Motor neuron (in vitro differentiated cells): ENCODE measurements around the gene C2CD3. TPM values are rescaled to one million over a fixed set of nuclear protein-coding genes. Genes with fewer than 3 reads are reported as not detected.

ENCODE experiments used
- ATAC-seq, 8 experiments: fragments of 200-7000 bp; cut with Tn5 transposase; replicated peaks in 6 of 8; 2 replicates each; pipeline ENCODE4 v1.8.0; 2021; ENCODE audit warnings: mild to moderate bottlenecking in 8 of 8, moderate library complexity in 8 of 8
- H3K27ac ChIP-seq, 2 donors: fragments of 250-450 bp; sonication (Bioruptor Pico); 2 replicates each; pipeline ENCODE4 v1.9.0; 2021; ENCODE audit warnings: antibody characterized with exemption in 2 of 2, mild to moderate bottlenecking in 2 of 2, moderate library complexity in 1 of 2
- H3K4me1 ChIP-seq, 2 donors: fragments of 250-450 bp; sonication (Bioruptor Pico); replicated peaks in 1 of 2; 2 replicates each; pipeline ENCODE4 v1.6.1; 2021; ENCODE audit warnings: antibody characterized with exemption in 2 of 2, mild to moderate bottlenecking in 2 of 2, moderate library complexity in 1 of 2
- H3K4me3 ChIP-seq, 5 donors: fragments of 250-450 bp; sonication (Bioruptor Pico); 2 replicates each; pipeline ENCODE4 v1.9.0; 2021; ENCODE audit warnings: antibody characterized with exemption in 5 of 5, mild to moderate bottlenecking in 5 of 5, moderate library complexity in 4 of 5
- WGBS, 10 experiments: fragments of 450-650 bp; shearing (Covaris generic); methylation state at CpG; one replicate each; pipeline ENCODE4 v1.0.0; 2022; 5-methylcytosine and 5-hydroxymethylcytosine counted together
- in situ Hi-C, 9 experiments: fragments of 400-800 bp; cut with MboI; loops; one replicate each; pipeline ENCODE4 v1.15.0; 2021; ENCODE audit warnings: low sequenced_read_pairs in 9 of 9, low pct_unique_long_range_greater_than_20kb in 2 of 9; ENCODE audit not compliant: unreplicated experiment in 9 of 9
- total RNA-seq, 8 experiments: library from RNA; unstranded; fragments of 300-600 nt; gene quantifications; 2 replicates each; pipeline versions ENCODE4 v1.2.3 to v1.2.4, GENCODE V29; 2022

C2CD3 gene
- total RNA-seq, 8 experiments from 2014 or later: 8.0 to 26.3 (median 15.2) TPM

GRCh38 chr11:74025467-74026166, 145.2 kb downstream of the C2CD3 start:
- no peak overlapping the region for H3K4me3 ChIP-seq
- WGBS, 10 experiments: 31 to 100% (median 93%) methylated on average over 1 to 5 of the region's 7 CpGs; no CpG with 5 or more reads in 3 of the 10 experiments
- in situ Hi-C loops: no loop called here
- no peak overlapping the region for H3K27ac ChIP-seq
- ATAC-seq: peak in 2 of 8 experiments; percentile 61 to 79
- no peaks in the 10 kb centered on the region for H3K4me1 ChIP-seq

- H3K4me3 ChIP-seq: no peak overlapping the region
- no peaks in the 10 kb centered on the region for H3K4me1 ChIP-seq
- ATAC-seq: peak in 1 of 8 experiments; percentile 55
- no peak overlapping the region for H3K27ac ChIP-seq
- in situ Hi-C loops: no loop called here
- 19 to 100% (median 82%) methylated on average over 1 to 2 of the region's 2 CpGs; no CpG with 5 or more reads in 2 of the 10 experiments for WGBS, 10 experiments
Observed at GRCh38 chr11:74024261-74025029, 146.4 kb downstream of the C2CD3 start.

GRCh38 chr11:74023276-74023675, 147.5 kb downstream of the C2CD3 start:
- H3K4me1 ChIP-seq: no peaks in the 10 kb centered on the region
- H3K4me3 ChIP-seq: no peak overlapping the region
- H3K27ac ChIP-seq: no peak overlapping the region
- in situ Hi-C loops: no loop called here
- no peak for ATAC-seq

GRCh38 chr11:74022546-74022945, 148.3 kb downstream of the C2CD3 start:
- no peak overlapping the region for H3K4me3 ChIP-seq
- H3K27ac ChIP-seq: no peak overlapping the region
- ATAC-seq: no peak
- H3K4me1 ChIP-seq: no peaks in the 10 kb centered on the region
- 50 to 100% (median 87%) methylated on average over 1 to 6 of the region's 6 CpGs; no CpG with 5 or more reads in 2 of the 10 experiments for WGBS, 10 experiments
- in situ Hi-C loops: no loop called here

- no peak overlapping the region for H3K4me3 ChIP-seq
- no peak overlapping the region for H3K27ac ChIP-seq
- ATAC-seq: no peak
- no peaks in the 10 kb centered on the region for H3K4me1 ChIP-seq
- in situ Hi-C loops: no loop called here
- 97 to 100% (median 100%) methylated on average over 1 to 6 of the region's 6 CpGs; no CpG with 5 or more reads in 6 of the 10 experiments for WGBS, 10 experiments
Observed at GRCh38 chr11:74021998-74022397, 148.8 kb downstream of the C2CD3 start.

- in situ Hi-C loops: no loop called here
- WGBS, 10 experiments: 71 to 100% (median 95%) methylated on average over 1 to 4 of the region's 4 CpGs
- H3K4me3 ChIP-seq: no peak overlapping the region
- no peak for ATAC-seq
- H3K4me1 ChIP-seq: no peaks in the 10 kb centered on the region
- no peak overlapping the region for H3K27ac ChIP-seq
Observed at GRCh38 chr11:74020539-74020938, 150.3 kb downstream of the C2CD3 start.

- ATAC-seq: no peak
- WGBS, 10 experiments: 0 to 100% (median 95%) methylated on average over 1 to 4 of the region's 4 CpGs; no CpG with 5 or more reads in 4 of the 10 experiments
- Histone ChIP-seq H3K27ac (no peak overlapping the region), H3K4me3 (no peak overlapping the region), H3K4me1 (no peaks in the 10 kb centered on the region)
- in situ Hi-C loops: no loop called here
Observed at GRCh38 chr11:74019860-74020259, 150.9 kb downstream of the C2CD3 start.

- H3K4me3 ChIP-seq: no peak overlapping the region
- no peak for ATAC-seq
- in situ Hi-C loops: no loop called here
- 50 to 100% (median 82%) methylated on average over 1 to 3 of the region's 4 CpGs; no CpG with 5 or more reads in 2 of the 10 experiments for WGBS, 10 experiments
- no peaks in the 10 kb centered on the region for H3K4me1 ChIP-seq
- no peak overlapping the region for H3K27ac ChIP-seq
Observed at GRCh38 chr11:74019104-74019738, 151.6 kb downstream of the C2CD3 start.

GRCh38 chr11:74018331-74019005, 152.3 kb downstream of the C2CD3 start:
- 40 to 100% (median 97%) methylated on average over 1 to 5 of the region's 9 CpGs; no CpG with 5 or more reads in 3 of the 10 experiments for WGBS, 10 experiments
- H3K27ac ChIP-seq: no peak overlapping the region
- H3K4me1 ChIP-seq: no peaks in the 10 kb centered on the region
- in situ Hi-C loops: no loop called here
- no peak overlapping the region for H3K4me3 ChIP-seq
- peak in 3 of 8 experiments; percentile 59 to 97 (median 91) for ATAC-seq

GRCh38 chr11:74017631-74018030, 153.2 kb downstream of the C2CD3 start:
- H3K27ac ChIP-seq: no peak overlapping the region
- in situ Hi-C loops: no loop called here
- WGBS, 10 experiments: 69 to 100% (median 80%) methylated on average over 1 to 2 of the region's 3 CpGs; no CpG with 5 or more reads in 4 of the 10 experiments
- ATAC-seq: no peak
- H3K4me3 ChIP-seq: no peak overlapping the region
- no peaks in the 10 kb centered on the region for H3K4me1 ChIP-seq

- in situ Hi-C loops: no loop called here
- no peaks in the 10 kb centered on the region for H3K4me1 ChIP-seq
- H3K27ac ChIP-seq: no peak overlapping the region
- no peak overlapping the region for H3K4me3 ChIP-seq
- ATAC-seq: no peak
- WGBS, 10 experiments: 80 to 100% (median 98%) methylated on average over 1 to 3 of the region's 5 CpGs; no CpG with 5 or more reads in 2 of the 10 experiments
Observed at GRCh38 chr11:74015919-74016684, 154.7 kb downstream of the C2CD3 start.

- in situ Hi-C loops: no loop called here
- no peak for ATAC-seq
- no peak overlapping the region for H3K4me3 ChIP-seq
- H3K4me1 ChIP-seq: no peaks in the 10 kb centered on the region
- H3K27ac ChIP-seq: no peak overlapping the region
- WGBS, 10 experiments: 80 to 92% (median 83%) methylated on average over 1 to 2 of the region's 2 CpGs; no CpG with 5 or more reads in 7 of the 10 experiments
Observed at GRCh38 chr11:74014880-74015279, 155.9 kb downstream of the C2CD3 start.
